GM12878 (cell line): ENCODE measurements around the gene ELL2. TPM values are rescaled to one million over a fixed set of nuclear protein-coding genes. Genes with fewer than 3 reads are reported as not detected.

ENCODE experiments used
- ATAC-seq: fragments of 200-7000 bp; cut with Tn5 transposase; 3 replicates; pipeline ENCODE4 v1.9.1; 2020; ENCODE audit warnings: mild to moderate bottlenecking, moderate library complexity
- BruUV-seq: library from RNA; stranded (reverse); fragments of 400-500 nt; replicated peaks from 2 replicates; lab custom pipeline; 2021; lab: Mats Ljungman, UMichigan
- CTCF ChIA-PET: fragments of 300-600 bp; sonication (Branson Sonifier 250); formaldehyde crosslinking; extraction: SDS; loops from one replicate; lab custom pipeline; 2021; ENCODE audit warnings: inconsistent platforms; lab: Yijun Ruan, JAX
- POLR2A ChIA-PET: fragments of 350-600 bp; formaldehyde crosslinking; extraction: SDS; loops from one replicate; lab custom pipeline; 2021; ENCODE audit warnings: inconsistent platforms; lab: Charles Lee
- RAD21 ChIA-PET: fragments of 300-600 bp; sonication (Branson Sonifier 250); formaldehyde crosslinking; loops from one replicate; lab custom pipeline; 2023; ENCODE audit warnings: antibody characterized with exemption; ENCODE audit not compliant: unreplicated experiment; lab: Charles Lee
- SMC1A ChIA-PET: fragments of 300-600 bp; sonication (Branson Sonifier 250); formaldehyde crosslinking; loops from one replicate; lab custom pipeline; 2023; ENCODE audit not compliant: unreplicated experiment, uncharacterized antibody; lab: Charles Lee
- DNase-seq: peaks from one replicate; pipeline ENCODE4 v3.0.0-alpha.2; 2011; ENCODE audit warnings: low read depth, low spot score
- FAIRE-seq: peaks from 3 replicates; lab custom pipeline; 2011; peaks lifted over from hg19 to GRCh38; lab: Jason Lieb, UNC
- H2AFZ ChIP-seq: 2 replicates; pipeline ENCODE4 v1.6.0; 2011; ENCODE audit warnings: low read depth, low read length, control low read depth; ENCODE audit not compliant: control insufficient read depth
- H3K27ac ChIP-seq: 2 replicates; pipeline ENCODE4 v1.5.1; 2011; ENCODE audit warnings: control low read depth; ENCODE audit not compliant: control insufficient read depth, insufficient read depth
- H3K27me3 ChIP-seq, 2 experiments: replicated peaks in 1 of 2; 2 replicates each; pipeline versions ENCODE4 v1.6.0 to v1.6.1; 2011; ENCODE audit warnings: low read length in 1 of 2; ENCODE audit not compliant: control insufficient read depth in 2 of 2, insufficient read depth in 2 of 2
- H3K36me3 ChIP-seq, 2 experiments: 2 replicates each; pipeline ENCODE4 v1.5.1; 2011; ENCODE audit warnings: low read length in 1 of 2; ENCODE audit not compliant: control insufficient read depth in 2 of 2, insufficient read depth in 2 of 2
- H3K4me1 ChIP-seq: 2 replicates; pipeline ENCODE4 v1.6.1; 2011; ENCODE audit warnings: mild to moderate bottlenecking, low read length, moderate library complexity, mixed read lengths; ENCODE audit not compliant: control insufficient read depth, insufficient read depth
- H3K4me2 ChIP-seq: 2 replicates; pipeline ENCODE4 v1.6.0; 2011; ENCODE audit warnings: control low read depth; ENCODE audit not compliant: control insufficient read depth, insufficient read depth
- H3K4me3 ChIP-seq: fragments of 200-600 bp; sonication (generic); 2 replicates; pipeline ENCODE4 v1.5.1; 2016
- H3K79me2 ChIP-seq: 2 replicates; pipeline ENCODE4 v1.6.0; 2011; ENCODE audit warnings: low read length; ENCODE audit not compliant: control insufficient read depth, insufficient read depth
- H3K9ac ChIP-seq: 2 replicates; pipeline ENCODE4 v1.8.0; 2011; ENCODE audit warnings: low read length, control low read depth, mixed read lengths; ENCODE audit not compliant: control insufficient read depth, insufficient read depth
- H3K9me3 ChIP-seq: replicated peaks from 3 replicates; pipeline ENCODE4 v1.5.1; 2011; ENCODE audit warnings: mild to moderate bottlenecking, low read length; ENCODE audit not compliant: control insufficient read depth, insufficient read depth
- H4K20me1 ChIP-seq: 2 replicates; pipeline ENCODE4 v1.6.0; 2011; ENCODE audit not compliant: control insufficient read depth, insufficient read depth
- ASH2L ChIP-seq: fragments of 300-600, 200-600 bp; sonication (generic); IDR thresholded peaks from 2 replicates; pipeline ENCODE4 v1.6.1; 2017; ENCODE audit warnings: low read depth, mild to moderate bottlenecking, borderline replicate concordance
- ATF7 ChIP-seq: fragments of 450-650 bp; IDR thresholded peaks from 2 replicates; pipeline ENCODE4 v1.6.1; 2016; ENCODE audit warnings: low read depth, mild to moderate bottlenecking
- EP300 ChIP-seq, 2 experiments: fragments of 150-350 bp in 1 of 2; IDR thresholded peaks; 2 replicates each; pipeline ENCODE4 v1.6.1; 2011 to 2012; ENCODE audit warnings: low read depth in 2 of 2, low read length in 2 of 2, borderline replicate concordance in 1 of 2, improper control_type of control experiment in 1 of 2, inconsistent platforms in 1 of 2; ENCODE audit not compliant: control insufficient read depth in 1 of 2
- FOS ChIP-seq: IDR thresholded peaks from 3 replicates; pipeline ENCODE4 v1.6.1; 2011; ENCODE audit warnings: borderline replicate concordance; ENCODE audit not compliant: insufficient read length; ENCODE audit errors: extremely low read depth
- LARP7 ChIP-seq: fragments of 450-650 bp; IDR thresholded peaks from 2 replicates; pipeline ENCODE4 v1.6.1; 2017; ENCODE audit warnings: mild to moderate bottlenecking
- MTA2 ChIP-seq: fragments of 450-650 bp; IDR thresholded peaks from 2 replicates; pipeline ENCODE4 v1.6.1; 2016; ENCODE audit warnings: low read depth, mild to moderate bottlenecking, moderate library complexity
- NBN ChIP-seq: fragments of 450-650 bp; IDR thresholded peaks from 2 replicates; pipeline ENCODE4 v1.6.1; 2016
- NFYB ChIP-seq: IDR thresholded peaks from 2 replicates; pipeline ENCODE4 v1.6.1; 2011; ENCODE audit warnings: low read depth, mild to moderate bottlenecking, low read length, improper control_type of control experiment, moderate library complexity; ENCODE audit not compliant: insufficient read depth
- PML ChIP-seq: IDR thresholded peaks from 2 replicates; pipeline ENCODE4 v1.6.1; 2012; ENCODE audit warnings: low read length, inconsistent platforms
- RAD51 ChIP-seq: fragments of 450-650 bp; IDR thresholded peaks from 2 replicates; pipeline ENCODE4 v1.6.1; 2016; ENCODE audit warnings: moderate library complexity, mild to moderate bottlenecking, inconsistent platforms
- RFX5 ChIP-seq: IDR thresholded peaks from 2 replicates; pipeline ENCODE4 v1.6.1; 2011; ENCODE audit warnings: low read depth, low read length, improper control_type of control experiment
- SREBF2 ChIP-seq: IDR thresholded peaks from 2 replicates; pipeline ENCODE4 v1.6.1; 2012; ENCODE audit warnings: mild to moderate bottlenecking, low read length
- SUPT20H ChIP-seq: IDR thresholded peaks from 2 replicates; pipeline ENCODE4 v1.6.1; 2011; ENCODE audit warnings: low read depth, mild to moderate bottlenecking, low read length, moderate library complexity, borderline replicate concordance; ENCODE audit not compliant: control insufficient read depth
- SUZ12 ChIP-seq: fragments of 200-600 bp; sonication (generic); IDR thresholded peaks from one replicate; pipeline ENCODE4 v1.6.1; 2018; ENCODE audit warnings: antibody characterized with exemption, mild to moderate bottlenecking; ENCODE audit not compliant: unreplicated experiment
- ZNF384 ChIP-seq: IDR thresholded peaks from 2 replicates; pipeline ENCODE4 v1.6.1; 2012; ENCODE audit warnings: low read depth, mild to moderate bottlenecking, low read length, improper control_type of control experiment, borderline replicate concordance
- ZNF622 ChIP-seq: fragments of 450-650 bp; IDR thresholded peaks from 2 replicates; pipeline ENCODE4 v1.6.1; 2017; ENCODE audit warnings: mild to moderate bottlenecking, inconsistent platforms
- WGBS: methylation state at CpG from one replicate; pipeline ENCODE4 v1.1.6; 2016; ENCODE audit warnings: low lambda C conversion rate; ENCODE audit not compliant: insufficient replicate concordance, insufficient coverage; ENCODE audit errors: missing lambda C conversion rate; 5-methylcytosine and 5-hydroxymethylcytosine counted together
- in situ Hi-C: fragments of 300-500 bp; cut with MboI; formaldehyde crosslinking; loops from 9 replicates; pipeline ENCODE4 v1.14.3; 2018; ENCODE audit warnings: mixed read lengths
- intact Hi-C: fragments of 100-400 bp; cut with micrococcal nuclease; formaldehyde crosslinking; loops from one replicate; pipeline ENCODE4 v1.14.2; 2022; ENCODE audit not compliant: unreplicated experiment
- polyA plus RNA-seq, 11 experiments: library from polyadenylated mRNA; depleted of rRNA in 4 of 11; unstranded in 6 of 11; stranded (reverse) in 5 of 11; fragments of >200 nt; fragmentation: Nextera tagmentation in 4 of 11; fragmentation: Illumina TruSeq in 1 of 11; extraction: Ambion mirVana in 4 of 11; extraction: Trizol in 1 of 11; gene quantifications; 1 replicate in 1 of 11; 2 replicates in 10 of 11; pipeline versions ENCODE4 v1.2.1 to v1.2.3, GENCODE V29; 2011 to 2016; ENCODE audit warnings: inconsistent platforms in 2 of 11, missing spikeins in 2 of 11, low read depth in 1 of 11
- total RNA-seq, 4 experiments: library from RNA; depleted of rRNA in 3 of 4; stranded (reverse); fragments of >200 nt in 3 of 4; fragmentation: Illumina TruSeq in 1 of 4; extraction: Trizol in 1 of 4; gene quantifications; 2 replicates each; pipeline versions ENCODE4 v1.2.1 to v1.2.3, GENCODE V29; 2013 to 2021
- TF ChIP-seq, protein P1 (sequence below): fragments of 450-650 bp; IDR thresholded peaks from 2 replicates; pipeline ENCODE4 v1.6.1; 2017; ENCODE audit warnings: mild to moderate bottlenecking
- TF ChIP-seq, protein P2 (sequence below): fragments of 450-650 bp; formaldehyde crosslinking; IDR thresholded peaks from 2 replicates; pipeline ENCODE4 v1.4.0; 2022; ENCODE audit warnings: mild to moderate bottlenecking, moderate library complexity
- TF ChIP-seq, protein P3 (sequence below): IDR thresholded peaks from 2 replicates; pipeline ENCODE4 v1.6.1; 2012; ENCODE audit warnings: low read depth, low read length, improper control_type of control experiment

The ELL2 gene
- total and polyA plus RNA-seq, 10 of the 15 experiments (the other 5 are each of a cell fraction or from before 2014, with no cell fraction given) = 24.2 to 91.4 (median 57.4) TPM

DNA sequence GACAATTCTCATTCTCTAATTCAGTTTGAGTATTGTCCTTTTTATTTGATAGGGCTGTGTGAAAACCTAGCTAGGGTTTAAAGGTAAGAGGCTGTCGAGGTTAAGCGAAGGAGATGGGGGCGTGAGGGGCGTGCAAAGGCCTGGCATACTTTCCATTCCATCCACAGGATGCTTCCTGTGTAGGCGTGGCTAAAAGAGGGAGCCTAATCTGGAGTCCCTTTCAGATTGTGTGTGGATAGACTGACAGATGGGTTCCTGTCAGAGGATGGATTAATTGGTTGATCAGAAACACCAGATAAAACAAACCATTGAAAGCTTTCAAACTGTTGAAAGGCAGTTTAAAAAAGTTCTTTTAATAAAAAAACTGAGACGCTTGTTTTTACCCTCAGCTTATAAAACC lies 1.1 kb upstream of the ELL2 start:
- ChIA-PET RAD21 (interaction anchor here (0.7 to 7.6 kb wide), 9 partner anchors 10 to 373 kb away, joined by 3 to 63 read pairs (median 4); partner anchors contain the start of gene RHOBTB3), CTCF (interaction anchor here (1.1 to 8.9 kb wide), 8 partner anchors 10 to 477 kb away, joined by 3 to 61 read pairs (median 6); no protein-coding TSS in a partner anchor), SMC1A (interaction anchor here (0.9 to 4.7 kb wide), 13 partner anchors 9 to 477 kb away, joined by 3 to 55 read pairs (median 5); no protein-coding TSS in a partner anchor), POLR2A (interaction anchor here (0.6 to 2.5 kb wide), 6 partner anchors 10 to 477 kb away, joined by 3 to 13 read pairs (median 4); no protein-coding TSS in a partner anchor)
- H3K36me3 ChIP-seq = no peaks in the 10 kb centered on the region
- no peaks in the 10 kb centered on the region for H4K20me1 ChIP-seq
- FAIRE-seq (no peak), ATAC-seq (no peak), DNase-seq (no peak)
- H3K4me2 ChIP-seq = no peak overlapping the region; the same call in 1 of the 2 replicates
- H3K27me3 ChIP-seq = no peaks in the 10 kb centered on the region
- in situ Hi-C loops = loop anchor here (5.0 kb wide), 1 partner anchor 375 kb away; no protein-coding TSS in a partner anchor
- no peak overlapping the region for H2AFZ ChIP-seq
- intact Hi-C loops = loop anchor here (10.0 kb wide), 1 partner anchor 642 kb away; no protein-coding TSS in a partner anchor
- no peaks in the 10 kb centered on the region for H3K9me3 ChIP-seq
- H3K4me3 ChIP-seq = no peak overlapping the region
- no peak for TF ChIP-seq SUPT20H
- TF ChIP-seq ZNF384 = no peak
- TF ChIP-seq, protein P1, sequence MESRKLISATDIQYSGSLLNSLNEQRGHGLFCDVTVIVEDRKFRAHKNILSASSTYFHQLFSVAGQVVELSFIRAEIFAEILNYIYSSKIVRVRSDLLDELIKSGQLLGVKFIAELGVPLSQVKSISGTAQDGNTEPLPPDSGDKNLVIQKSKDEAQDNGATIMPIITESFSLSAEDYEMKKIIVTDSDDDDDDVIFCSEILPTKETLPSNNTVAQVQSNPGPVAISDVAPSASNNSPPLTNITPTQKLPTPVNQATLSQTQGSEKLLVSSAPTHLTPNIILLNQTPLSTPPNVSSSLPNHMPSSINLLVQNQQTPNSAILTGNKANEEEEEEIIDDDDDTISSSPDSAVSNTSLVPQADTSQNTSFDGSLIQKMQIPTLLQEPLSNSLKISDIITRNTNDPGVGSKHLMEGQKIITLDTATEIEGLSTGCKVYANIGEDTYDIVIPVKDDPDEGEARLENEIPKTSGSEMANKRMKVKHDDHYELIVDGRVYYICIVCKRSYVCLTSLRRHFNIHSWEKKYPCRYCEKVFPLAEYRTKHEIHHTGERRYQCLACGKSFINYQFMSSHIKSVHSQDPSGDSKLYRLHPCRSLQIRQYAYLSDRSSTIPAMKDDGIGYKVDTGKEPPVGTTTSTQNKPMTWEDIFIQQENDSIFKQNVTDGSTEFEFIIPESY = no peak
- no peak for TF ChIP-seq RFX5
- no peak for TF ChIP-seq LARP7
- TF ChIP-seq ASH2L = no peak
- no peak for TF ChIP-seq SUZ12
- TF ChIP-seq MTA2 = no peak
- TF ChIP-seq PML = no peak
- TF ChIP-seq, protein P2, sequence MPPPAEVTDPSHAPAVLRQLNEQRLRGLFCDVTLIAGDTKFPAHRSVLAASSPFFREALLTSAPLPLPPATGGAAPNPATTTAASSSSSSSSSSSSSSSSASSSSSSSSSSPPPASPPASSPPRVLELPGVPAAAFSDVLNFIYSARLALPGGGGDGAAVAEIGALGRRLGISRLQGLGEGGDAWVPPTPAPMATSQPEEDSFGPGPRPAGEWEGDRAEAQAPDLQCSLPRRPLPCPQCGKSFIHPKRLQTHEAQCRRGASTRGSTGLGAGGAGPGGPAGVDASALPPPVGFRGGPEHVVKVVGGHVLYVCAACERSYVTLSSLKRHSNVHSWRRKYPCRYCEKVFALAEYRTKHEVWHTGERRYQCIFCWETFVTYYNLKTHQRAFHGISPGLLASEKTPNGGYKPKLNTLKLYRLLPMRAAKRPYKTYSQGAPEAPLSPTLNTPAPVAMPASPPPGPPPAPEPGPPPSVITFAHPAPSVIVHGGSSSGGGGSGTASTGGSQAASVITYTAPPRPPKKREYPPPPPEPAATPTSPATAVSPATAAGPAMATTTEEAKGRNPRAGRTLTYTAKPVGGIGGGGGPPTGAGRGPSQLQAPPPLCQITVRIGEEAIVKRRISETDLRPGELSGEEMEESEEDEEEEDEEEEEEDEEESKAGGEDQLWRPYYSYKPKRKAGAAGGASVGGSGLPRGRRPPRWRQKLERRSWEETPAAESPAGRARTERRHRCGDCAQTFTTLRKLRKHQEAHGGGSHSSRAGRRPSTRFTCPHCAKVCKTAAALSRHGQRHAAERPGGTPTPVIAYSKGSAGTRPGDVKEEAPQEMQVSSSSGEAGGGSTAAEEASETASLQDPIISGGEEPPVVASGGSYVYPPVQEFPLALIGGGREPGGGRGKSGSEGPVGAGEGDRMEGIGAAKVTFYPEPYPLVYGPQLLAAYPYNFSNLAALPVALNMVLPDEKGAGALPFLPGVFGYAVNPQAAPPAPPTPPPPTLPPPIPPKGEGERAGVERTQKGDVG (CRISPR knock-in tag) = no peak
- no peak for TF ChIP-seq RAD51
- TF ChIP-seq NFYB = no peak
- no peak for TF ChIP-seq ATF7
- TF ChIP-seq SREBF2 = no peak
- TF ChIP-seq FOS = no peak
- no peak for TF ChIP-seq EP300 (IDR thresholded peaks at IDR 0.05; ENCODE audit: borderline replicate concordance in 1 of 2, control insufficient read depth in 1 of 2, low read depth in 2 of 2, low read length in 2 of 2)
- no peak for TF ChIP-seq ZNF622
- no peak for TF ChIP-seq NBN
- TF ChIP-seq, protein P3, sequence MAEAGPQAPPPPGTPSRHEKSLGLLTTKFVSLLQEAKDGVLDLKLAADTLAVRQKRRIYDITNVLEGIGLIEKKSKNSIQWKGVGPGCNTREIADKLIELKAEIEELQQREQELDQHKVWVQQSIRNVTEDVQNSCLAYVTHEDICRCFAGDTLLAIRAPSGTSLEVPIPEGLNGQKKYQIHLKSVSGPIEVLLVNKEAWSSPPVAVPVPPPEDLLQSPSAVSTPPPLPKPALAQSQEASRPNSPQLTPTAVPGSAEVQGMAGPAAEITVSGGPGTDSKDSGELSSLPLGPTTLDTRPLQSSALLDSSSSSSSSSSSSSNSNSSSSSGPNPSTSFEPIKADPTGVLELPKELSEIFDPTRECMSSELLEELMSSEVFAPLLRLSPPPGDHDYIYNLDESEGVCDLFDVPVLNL = no peak
- BruUV-seq = no TSS peak
- 0 out of 2 replicates have a peak, but pooled peaks cover 3% of the 10 kb centered on the region for H3K4me1 ChIP-seq
- no peak overlapping the region for H3K27ac ChIP-seq
- 32% methylated on average over 6 of the region's 6 CpGs for WGBS
- H3K9ac ChIP-seq = no peak overlapping the region
- peaks cover 37% of the 10 kb centered on the region for H3K79me2 ChIP-seq
